Right lobe of liver (tissue), 4 donors: ENCODE measurements around the gene TMEM38B.

ENCODE experiments used
- POLR2A ChIP-seq: fragments of 450-650 bp; IDR thresholded peaks from one replicate; pipeline ENCODE4 v1.6.1; 2017; ENCODE audit warnings: antibody characterized with exemption, mild to moderate bottlenecking
- TF ChIP-seq, protein P1 (sequence below), 4 donors: fragments of 200-600 bp in 3 of 4; fragments of 450-650 bp in 1 of 4; IDR thresholded peaks; one replicate each; pipeline versions ENCODE4 v1.5.1 to v1.8.0; 2016 to 2022; ENCODE audit warnings: antibody characterized with exemption in 4 of 4, mild to moderate bottlenecking in 2 of 4
- donor health status: DM: no; HTN: no; CAD: no.
- donor health status: DM: no; HTN: no; CAD: no.
- donor health status: DM: no; HTN: yes; CAD: no.

GRCh38 chr9:105661011-105661410, 33.3 kb upstream of the TMEM38B start:
- TF ChIP-seq, protein P1, sequence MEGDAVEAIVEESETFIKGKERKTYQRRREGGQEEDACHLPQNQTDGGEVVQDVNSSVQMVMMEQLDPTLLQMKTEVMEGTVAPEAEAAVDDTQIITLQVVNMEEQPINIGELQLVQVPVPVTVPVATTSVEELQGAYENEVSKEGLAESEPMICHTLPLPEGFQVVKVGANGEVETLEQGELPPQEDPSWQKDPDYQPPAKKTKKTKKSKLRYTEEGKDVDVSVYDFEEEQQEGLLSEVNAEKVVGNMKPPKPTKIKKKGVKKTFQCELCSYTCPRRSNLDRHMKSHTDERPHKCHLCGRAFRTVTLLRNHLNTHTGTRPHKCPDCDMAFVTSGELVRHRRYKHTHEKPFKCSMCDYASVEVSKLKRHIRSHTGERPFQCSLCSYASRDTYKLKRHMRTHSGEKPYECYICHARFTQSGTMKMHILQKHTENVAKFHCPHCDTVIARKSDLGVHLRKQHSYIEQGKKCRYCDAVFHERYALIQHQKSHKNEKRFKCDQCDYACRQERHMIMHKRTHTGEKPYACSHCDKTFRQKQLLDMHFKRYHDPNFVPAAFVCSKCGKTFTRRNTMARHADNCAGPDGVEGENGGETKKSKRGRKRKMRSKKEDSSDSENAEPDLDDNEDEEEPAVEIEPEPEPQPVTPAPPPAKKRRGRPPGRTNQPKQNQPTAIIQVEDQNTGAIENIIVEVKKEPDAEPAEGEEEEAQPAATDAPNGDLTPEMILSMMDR (IDR thresholded peaks at IDR 0.05), result no peak
- no peak for TF ChIP-seq POLR2A
